Trophoblast cell (in vitro differentiated cells and primary cell): ENCODE data around the gene MICU1.

Source experiments
- DNase-seq, 2 donors: peaks; one replicate each; pipeline ENCODE4 v3.0.0-alpha.2; 2016
- H2AFZ ChIP-seq: 2 replicates; pipeline ENCODE4 v1.6.1; 2013; ENCODE audit warnings: low read length, moderate library complexity, mild to moderate bottlenecking; ENCODE audit not compliant: insufficient read depth, poor library complexity
- H2AK5ac ChIP-seq: 2 replicates; pipeline ENCODE4 v1.6.1; 2013; ENCODE audit warnings: mild to moderate bottlenecking, low read length
- H2BK120ac ChIP-seq: 2 replicates; pipeline ENCODE4 v1.6.1; 2013; ENCODE audit warnings: low read length, mild to moderate bottlenecking, moderate library complexity; ENCODE audit not compliant: insufficient read depth, poor library complexity
- H2BK12ac ChIP-seq: 2 replicates; pipeline ENCODE4 v1.6.1; 2013; ENCODE audit warnings: mild to moderate bottlenecking, low read length, moderate library complexity
- H2BK5ac ChIP-seq: 2 replicates; pipeline ENCODE4 v1.6.1; 2013; ENCODE audit warnings: low read length, low read depth, moderate library complexity, mild to moderate bottlenecking; ENCODE audit not compliant: poor library complexity
- H3K14ac ChIP-seq: 2 replicates; pipeline ENCODE4 v1.6.1; 2013; ENCODE audit warnings: mild to moderate bottlenecking, low read length
- H3K18ac ChIP-seq: 2 replicates; pipeline ENCODE4 v1.6.1; 2013; ENCODE audit warnings: mild to moderate bottlenecking, low read length
- H3K23ac ChIP-seq: 2 replicates; pipeline ENCODE4 v1.6.1; 2013; ENCODE audit warnings: low read length
- H3K27ac ChIP-seq: 2 replicates; pipeline ENCODE4 v1.5.1; 2013; ENCODE audit warnings: low read depth, mild to moderate bottlenecking, inconsistent platforms, low read length, moderate library complexity
- H3K27me3 ChIP-seq: 2 replicates; pipeline ENCODE4 v1.6.1; 2013; ENCODE audit warnings: inconsistent platforms, mild to moderate bottlenecking, low read length, moderate library complexity; ENCODE audit not compliant: insufficient read depth
- H3K36me3 ChIP-seq, 2 experiments: 1 replicate in 1 of 2; 2 replicates in 1 of 2; pipeline ENCODE4 v1.6.1; 2013; ENCODE audit warnings: low read length in 2 of 2, mild to moderate bottlenecking in 2 of 2, moderate library complexity in 1 of 2; ENCODE audit not compliant: insufficient read depth in 2 of 2, control insufficient read depth in 1 of 2
- H3K4ac ChIP-seq: 2 replicates; pipeline ENCODE4 v1.6.1; 2013; ENCODE audit warnings: low read depth, mild to moderate bottlenecking, low read length, moderate library complexity
- H3K4me1 ChIP-seq, 2 experiments: 1 replicate in 1 of 2; 2 replicates in 1 of 2; pipeline ENCODE4 v1.6.1; 2013; ENCODE audit warnings: low read length in 2 of 2, mild to moderate bottlenecking in 2 of 2, moderate library complexity in 1 of 2; ENCODE audit not compliant: insufficient read depth in 2 of 2, control insufficient read depth in 1 of 2
- H3K4me2 ChIP-seq: 2 replicates; pipeline ENCODE4 v1.6.1; 2013; ENCODE audit warnings: inconsistent platforms, mild to moderate bottlenecking, low read length, moderate library complexity
- H3K4me3 ChIP-seq: 2 replicates; pipeline ENCODE4 v1.5.1; 2013; ENCODE audit warnings: mild to moderate bottlenecking, low read depth, low read length, inconsistent platforms
- H3K79me1 ChIP-seq: one replicate; pipeline ENCODE4 v1.6.1; 2013; ENCODE audit warnings: low read length
- H3K79me2 ChIP-seq: 2 replicates; pipeline ENCODE4 v1.6.1; 2013; ENCODE audit warnings: low read length, mild to moderate bottlenecking; ENCODE audit not compliant: control insufficient read depth, insufficient read depth, poor library complexity
- H3K9ac ChIP-seq: 2 replicates; pipeline ENCODE4 v1.6.1; 2013; ENCODE audit warnings: mild to moderate bottlenecking, low read length
- H3K9me3 ChIP-seq: 2 replicates; pipeline ENCODE4 v1.6.1; 2013; ENCODE audit warnings: low read depth, mild to moderate bottlenecking, control low read depth, inconsistent platforms, low read length; ENCODE audit not compliant: insufficient read depth
- H4K12ac ChIP-seq: 2 replicates; pipeline ENCODE4 v1.6.1; 2013; ENCODE audit warnings: low read depth, mild to moderate bottlenecking, low read length, moderate library complexity
- H4K8ac ChIP-seq: 2 replicates; pipeline ENCODE4 v1.6.1; 2013; ENCODE audit warnings: low read depth, mild to moderate bottlenecking, low read length, moderate library complexity
- H4K91ac ChIP-seq: one replicate; pipeline ENCODE4 v1.6.1; 2013; ENCODE audit warnings: low read depth, mild to moderate bottlenecking, low read length, moderate library complexity
- WGBS: extraction: QIAGEN DNeasy Blood & Tissue Kit; methylation state at CpG from one replicate; pipeline ENCODE4 v1.1.7; 2013; ENCODE audit warnings: missing lambda C conversion rate; ENCODE audit not compliant: insufficient read length, insufficient coverage; ENCODE audit errors: extremely low coverage; 5-methylcytosine and 5-hydroxymethylcytosine counted together

Gene MICU1

DNA sequence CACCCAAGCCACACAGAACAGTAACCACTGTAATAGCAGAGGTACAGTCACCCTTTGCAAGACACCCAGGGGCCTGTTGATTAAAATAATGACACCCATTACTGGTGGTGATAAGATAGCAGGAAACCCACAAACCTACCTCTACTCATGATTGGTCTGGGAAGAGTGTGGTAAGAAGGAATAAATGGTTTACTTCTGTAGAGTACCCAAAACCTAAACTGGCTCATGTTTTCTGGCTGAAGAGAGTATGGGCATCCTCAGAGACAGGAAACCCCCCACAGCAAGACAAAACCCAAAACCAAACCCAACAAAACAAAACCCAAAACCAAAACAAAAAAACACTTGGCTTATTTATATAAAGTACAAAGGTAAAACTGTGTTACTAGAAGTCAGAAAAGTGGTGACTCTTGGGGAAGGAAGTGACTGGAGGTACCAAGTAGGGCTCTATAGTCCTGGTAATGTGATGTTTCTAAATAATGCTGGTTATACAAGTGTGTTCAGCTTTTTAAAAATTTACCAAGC is 255.6 kb downstream of the MICU1 start:
- Histone ChIP-seq H3K4ac (no peak overlapping the region), H4K12ac (no peak overlapping the region), H3K4me2 (no peak overlapping the region), H3K23ac (no peak overlapping the region), H2BK12ac (no peak overlapping the region), H3K18ac (no peak overlapping the region), H3K9ac (no peak overlapping the region), H3K4me3 (no peak overlapping the region), H3K79me1 (no peaks in the 10 kb centered on the region), H2BK5ac (no peak overlapping the region), H4K8ac (no peak overlapping the region), H3K79me2 (no peaks in the 10 kb centered on the region), H3K4me1 (no peaks in the 10 kb centered on the region), H2AFZ (no peak overlapping the region), H4K91ac (no peak overlapping the region), H2BK120ac (no peak overlapping the region), H3K27me3 (no peaks in the 10 kb centered on the region), H2AK5ac (no peak overlapping the region), H3K14ac (no peak overlapping the region), H3K9me3 (no peaks in the 10 kb centered on the region), H3K27ac (no peak overlapping the region), H3K36me3 (peaks cover 2 to 5% of the 10 kb centered on the region in 2 experiments)
- DNase-seq, result no peak

DNA sequence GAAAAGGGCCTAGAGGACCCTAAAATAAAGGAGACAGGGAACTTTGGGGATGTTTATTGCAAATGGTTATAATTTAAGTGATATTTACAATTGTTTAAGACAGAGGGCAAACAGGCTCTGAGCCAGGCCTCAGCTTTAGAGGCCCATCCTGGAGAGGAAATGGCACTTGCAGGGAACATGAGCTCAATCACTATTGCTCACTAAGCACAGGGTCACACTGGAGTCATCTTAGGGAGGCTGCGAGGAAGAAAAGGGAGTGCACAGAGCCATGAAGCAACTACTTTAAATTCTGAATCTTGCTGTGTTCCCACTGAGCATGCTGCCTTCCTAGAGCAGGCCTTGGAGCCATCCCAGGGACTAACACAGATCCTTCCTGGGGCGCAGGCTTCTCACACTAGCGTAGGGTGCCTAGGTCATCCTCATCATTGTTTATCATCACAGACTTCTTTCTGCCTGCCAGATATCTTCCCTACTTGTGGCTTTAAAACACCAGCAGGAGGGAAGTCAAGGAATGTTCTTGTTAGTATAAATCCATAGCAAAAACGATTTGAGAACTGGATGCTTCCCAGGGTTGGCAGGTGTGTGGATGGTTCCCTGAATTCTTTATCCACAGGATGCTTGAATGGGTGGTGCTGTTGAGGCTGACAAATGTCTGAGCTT is 258.4 kb downstream of the MICU1 start:
- Histone ChIP-seq H3K4ac (no peak overlapping the region), H4K91ac (no peak overlapping the region), H3K79me1 (no peaks in the 10 kb centered on the region), H2BK12ac (no peak overlapping the region), H2BK5ac (no peak overlapping the region), H3K27ac (no peak overlapping the region), H3K4me2 (no peak overlapping the region), H2AK5ac (no peak overlapping the region), H2BK120ac (no peak overlapping the region), H3K4me1 (peaks cover 0 to 2% of the 10 kb centered on the region in 2 experiments), H3K27me3 (no peaks in the 10 kb centered on the region), H4K8ac (no peak overlapping the region), H3K79me2 (no peaks in the 10 kb centered on the region), H3K9ac (no peak overlapping the region), H3K23ac (no peak overlapping the region), H4K12ac (no peak overlapping the region), H3K4me3 (no peak overlapping the region), H3K36me3 (peaks cover 2 to 8% of the 10 kb centered on the region in 2 experiments), H2AFZ (no peak overlapping the region), H3K14ac (no peak overlapping the region), H3K9me3 (no peaks in the 10 kb centered on the region), H3K18ac (no peak overlapping the region)
- WGBS, result no CpG with 5 or more reads among the region's 4 CpGs
- DNase-seq, result no peak

DNA sequence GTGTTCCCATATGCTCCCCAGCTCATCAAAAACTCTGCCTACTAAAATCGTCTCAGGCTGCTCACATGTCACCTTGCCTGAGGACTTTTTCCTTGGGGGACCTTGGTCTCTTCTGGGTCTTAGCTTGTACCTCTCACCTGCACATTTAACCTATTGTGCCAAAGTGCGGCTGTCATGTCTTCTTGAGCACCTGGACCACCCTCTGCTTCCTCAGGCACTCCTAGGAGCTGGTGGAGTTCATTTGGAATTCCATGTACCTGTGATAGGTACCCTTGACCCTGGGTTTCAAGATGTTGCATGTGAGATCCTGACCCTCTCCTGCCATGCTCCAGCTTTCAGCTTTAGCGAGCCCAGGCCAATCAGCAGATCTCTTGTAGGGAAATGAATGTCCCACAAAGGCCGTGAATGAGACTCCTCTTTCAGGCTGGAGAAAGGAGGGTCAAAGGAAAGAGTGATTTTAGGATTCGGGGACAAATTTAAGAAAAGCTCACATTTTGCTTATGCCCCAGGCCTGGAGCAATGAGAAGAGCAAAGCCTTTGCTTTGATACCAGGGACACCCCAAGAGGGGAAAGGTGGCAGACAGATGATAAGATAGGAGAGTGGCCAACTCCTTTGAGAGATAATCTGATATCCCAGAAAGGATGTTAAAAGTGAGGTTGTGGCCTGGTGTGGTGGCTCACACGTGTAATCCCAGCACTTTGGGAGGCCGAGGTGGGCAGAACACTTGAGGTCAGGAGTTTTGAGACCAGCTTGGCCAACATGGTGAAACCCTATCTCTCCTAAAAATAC is 260.6 kb downstream of the MICU1 start:
- no peak overlapping the region for H2AK5ac ChIP-seq
- no peak overlapping the region for H4K91ac ChIP-seq
- WGBS, result no CpG with 5 or more reads among the region's 7 CpGs
- no peak overlapping the region for H2BK120ac ChIP-seq
- H3K4me2 ChIP-seq, result no peak overlapping the region
- no peak overlapping the region for H3K23ac ChIP-seq
- H3K4me3 ChIP-seq, result no peak overlapping the region
- H3K4me1 ChIP-seq, result peaks cover 0 to 2% of the 10 kb centered on the region in 2 experiments
- H3K27ac ChIP-seq, result no peak overlapping the region
- no peak overlapping the region for H2AFZ ChIP-seq
- H2BK12ac ChIP-seq, result no peak overlapping the region
- H4K8ac ChIP-seq, result no peak overlapping the region
- H3K14ac ChIP-seq, result no peak overlapping the region
- H4K12ac ChIP-seq, result no peak overlapping the region
- no peak overlapping the region for H3K4ac ChIP-seq
- no peak overlapping the region for H3K18ac ChIP-seq
- H3K36me3 ChIP-seq, result peaks cover 2 to 8% of the 10 kb centered on the region in 2 experiments
- no peak overlapping the region for H2BK5ac ChIP-seq
- H3K27me3 ChIP-seq, result no peaks in the 10 kb centered on the region
- no peak overlapping the region for H3K9ac ChIP-seq
- DNase-seq, result no peak
- H3K9me3 ChIP-seq, result no peaks in the 10 kb centered on the region
- no peaks in the 10 kb centered on the region for H3K79me1 ChIP-seq
- no peaks in the 10 kb centered on the region for H3K79me2 ChIP-seq

DNA sequence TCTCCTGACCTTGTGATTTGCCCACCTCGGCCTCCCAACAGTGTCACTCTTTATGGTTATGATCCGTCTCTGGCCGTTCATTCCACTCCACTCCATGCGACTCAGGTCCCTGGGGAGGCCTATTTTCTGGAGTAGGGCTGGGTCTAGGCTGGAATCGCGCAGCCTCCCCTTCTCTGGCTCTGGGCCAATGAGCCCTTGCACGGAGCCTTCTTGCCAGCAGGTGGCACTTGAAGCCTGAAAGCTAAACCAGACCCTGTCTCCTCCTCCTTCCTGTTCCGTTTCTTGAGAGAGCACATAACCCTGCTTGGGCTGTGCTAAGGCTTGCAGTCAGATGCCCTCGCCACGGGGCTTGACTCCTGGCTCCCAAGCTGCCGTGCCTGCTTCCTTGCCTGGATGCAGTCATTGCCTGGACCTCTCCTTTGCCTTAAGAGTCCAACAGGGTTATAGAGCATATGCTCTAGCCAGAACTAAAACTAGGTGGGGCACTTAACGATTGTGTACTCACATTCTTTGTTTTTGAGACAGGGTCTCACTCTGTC is 261.6 kb downstream of the MICU1 start:
- Histone ChIP-seq H2BK5ac (no peak overlapping the region), H3K9ac (no peak overlapping the region), H3K4me2 (no peak overlapping the region), H3K4ac (no peak overlapping the region), H3K14ac (no peak overlapping the region), H2BK120ac (no peak overlapping the region), H3K9me3 (no peaks in the 10 kb centered on the region), H3K23ac (no peak overlapping the region), H2BK12ac (no peak overlapping the region), H3K36me3 (peaks cover 2 to 8% of the 10 kb centered on the region in 2 experiments), H3K4me1 (peaks cover 0 to 2% of the 10 kb centered on the region in 2 experiments), H4K8ac (peak overlapping the region; percentile 20), H3K4me3 (no peak overlapping the region), H4K91ac (no peak overlapping the region), H3K79me2 (no peaks in the 10 kb centered on the region), H2AFZ (no peak overlapping the region), H3K79me1 (no peaks in the 10 kb centered on the region), H3K27ac (no peak overlapping the region), H3K27me3 (no peaks in the 10 kb centered on the region), H2AK5ac (no peak overlapping the region), H4K12ac (peak overlapping the region; percentile 5), H3K18ac (no peak overlapping the region)
- DNase-seq, result peak; percentile 83 to 92
- WGBS, result no CpG with 5 or more reads among the region's 12 CpGs
